ENCODE results near the gene NUDT3. TPM values are rescaled to one million over a fixed set of nuclear protein-coding genes. Genes with fewer than 3 reads are reported as not detected.

NUDT3 gene
- total and polyA plus RNA-seq, 4 donors = 9.0 to 38.5 (median 22.8) TPM

DNA sequence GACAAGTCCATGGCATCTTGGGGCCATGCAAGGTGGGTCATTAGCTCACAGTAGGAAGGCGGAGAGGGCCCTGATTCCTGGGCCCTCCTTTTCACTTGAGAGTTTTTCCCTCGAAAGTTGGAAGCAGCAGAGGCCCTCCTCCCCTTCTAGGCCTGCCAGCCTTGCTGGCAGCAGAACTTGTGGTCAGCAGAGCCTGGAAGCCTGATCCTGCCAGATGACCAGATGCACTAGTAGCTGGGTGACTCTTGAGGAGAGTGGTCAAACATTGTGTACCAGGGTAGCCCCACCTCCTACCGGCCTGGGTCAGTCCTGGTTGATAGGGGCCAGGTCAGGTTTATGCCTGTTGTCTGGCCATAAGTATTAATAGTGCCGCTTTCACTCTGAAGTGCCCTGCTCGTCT lies 159.6 kb downstream of the NUDT3 start:
- Histone ChIP-seq H3K27me3 (ENCODE audit: control insufficient read depth in 3 of 3, insufficient read depth in 3 of 3, low read length in 2 of 3) (no peaks in the 10 kb centered on the region), H3K4me1 (ENCODE audit: control insufficient read depth in 5 of 5, insufficient read depth in 5 of 5, low read length in 5 of 5) (peaks cover 0 to 10% (median 8%) of the 10 kb centered on the region in 5 donors), H3K9me3 (ENCODE audit: control insufficient read depth in 4 of 4, insufficient read depth in 3 of 4, low read length in 3 of 4) (no peaks in the 10 kb centered on the region), H3K27ac (ENCODE audit: low read depth in 1 of 2, low read length in 1 of 2) (no peak overlapping the region), H3K36me3 (ENCODE audit: control insufficient read depth in 4 of 4, insufficient read depth in 4 of 4, low read length in 4 of 4) (no peaks in the 10 kb centered on the region), H3K9ac (ENCODE audit: insufficient read depth in 1 of 2, low read length in 2 of 2) (no peak overlapping the region), H3K4me3 (no peak overlapping the region)
- DNase-seq (no peak), ATAC-seq (ENCODE audit: insufficient read depth, low FRiP score) (no peak)
- 75 to 85% methylated on average over 5 of the region's 5 CpGs for WGBS, 2 donors
- TF ChIP-seq, protein P1, sequence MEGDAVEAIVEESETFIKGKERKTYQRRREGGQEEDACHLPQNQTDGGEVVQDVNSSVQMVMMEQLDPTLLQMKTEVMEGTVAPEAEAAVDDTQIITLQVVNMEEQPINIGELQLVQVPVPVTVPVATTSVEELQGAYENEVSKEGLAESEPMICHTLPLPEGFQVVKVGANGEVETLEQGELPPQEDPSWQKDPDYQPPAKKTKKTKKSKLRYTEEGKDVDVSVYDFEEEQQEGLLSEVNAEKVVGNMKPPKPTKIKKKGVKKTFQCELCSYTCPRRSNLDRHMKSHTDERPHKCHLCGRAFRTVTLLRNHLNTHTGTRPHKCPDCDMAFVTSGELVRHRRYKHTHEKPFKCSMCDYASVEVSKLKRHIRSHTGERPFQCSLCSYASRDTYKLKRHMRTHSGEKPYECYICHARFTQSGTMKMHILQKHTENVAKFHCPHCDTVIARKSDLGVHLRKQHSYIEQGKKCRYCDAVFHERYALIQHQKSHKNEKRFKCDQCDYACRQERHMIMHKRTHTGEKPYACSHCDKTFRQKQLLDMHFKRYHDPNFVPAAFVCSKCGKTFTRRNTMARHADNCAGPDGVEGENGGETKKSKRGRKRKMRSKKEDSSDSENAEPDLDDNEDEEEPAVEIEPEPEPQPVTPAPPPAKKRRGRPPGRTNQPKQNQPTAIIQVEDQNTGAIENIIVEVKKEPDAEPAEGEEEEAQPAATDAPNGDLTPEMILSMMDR (IDR thresholded peaks at IDR 0.05; ENCODE audit: control extremely low read depth, extremely low read depth) = no peak

- H3K27me3 ChIP-seq (ENCODE audit: control insufficient read depth in 3 of 3, insufficient read depth in 3 of 3, low read length in 2 of 3) = no peaks in the 10 kb centered on the region
- no peaks in the 10 kb centered on the region for H3K9me3 ChIP-seq (ENCODE audit: control insufficient read depth in 4 of 4, insufficient read depth in 3 of 4, low read length in 3 of 4)
- H3K36me3 ChIP-seq (ENCODE audit: control insufficient read depth in 4 of 4, insufficient read depth in 4 of 4, low read length in 4 of 4) = no peaks in the 10 kb centered on the region
- no peak overlapping the region for H3K9ac ChIP-seq (ENCODE audit: insufficient read depth in 1 of 2, low read length in 2 of 2)
- TF ChIP-seq, protein P1 (IDR thresholded peaks at IDR 0.05; ENCODE audit: control extremely low read depth, extremely low read depth) = no peak
- H3K4me1 ChIP-seq (ENCODE audit: control insufficient read depth in 5 of 5, insufficient read depth in 5 of 5, low read length in 5 of 5) = peaks cover 0 to 12% (median 8%) of the 10 kb centered on the region in 5 donors
- no peak overlapping the region for H3K27ac ChIP-seq (ENCODE audit: low read depth in 1 of 2, low read length in 1 of 2)
- DNase-seq = no peak
- ATAC-seq (ENCODE audit: insufficient read depth, low FRiP score) = no peak
- 92 to 96% methylated on average over 17 of the region's 17 CpGs for WGBS, 2 donors
- no peak overlapping the region for H3K4me3 ChIP-seq
These were observed 160.7 kb downstream of the NUDT3 start for GRCh38 chr6:34231566-34232336.

DNA sequence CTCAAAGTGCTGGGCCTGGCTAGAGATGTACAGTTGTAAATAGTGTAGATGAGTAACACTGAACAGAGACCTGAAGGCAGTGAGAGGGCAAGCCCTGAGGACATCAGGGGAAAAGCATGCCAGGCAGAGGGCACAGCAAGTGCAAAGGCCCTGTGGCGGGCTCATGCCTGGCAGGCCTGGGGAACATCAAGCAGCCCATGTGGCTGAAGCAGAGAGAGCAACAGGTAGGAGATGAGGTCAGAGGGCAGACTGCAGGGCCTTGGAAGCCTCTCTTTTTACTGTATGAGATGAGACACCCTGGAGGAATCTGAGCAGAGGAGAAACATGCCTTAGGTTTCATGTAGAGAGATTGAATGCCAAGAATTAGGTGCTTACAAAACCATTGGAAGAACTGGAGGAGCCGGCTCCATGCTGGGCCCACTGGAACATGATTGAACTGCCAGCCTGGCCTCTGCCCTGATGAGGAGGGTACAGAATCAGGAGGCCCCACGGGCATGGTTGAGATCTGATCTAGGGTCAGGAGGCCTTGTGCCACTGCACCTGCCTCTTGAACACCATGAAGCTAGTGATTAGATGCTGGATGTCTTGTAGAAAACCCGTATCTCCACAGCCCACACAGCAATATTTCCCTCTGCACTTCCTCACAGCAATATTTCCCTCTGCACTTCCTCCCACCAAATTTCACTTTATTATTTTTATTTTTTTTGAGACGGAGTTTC lies 161.7 kb downstream of the NUDT3 start:
- Histone ChIP-seq H3K27ac (ENCODE audit: low read depth in 1 of 2, low read length in 1 of 2) (no peak overlapping the region), H3K36me3 (ENCODE audit: control insufficient read depth in 4 of 4, insufficient read depth in 4 of 4, low read length in 4 of 4) (no peaks in the 10 kb centered on the region), H3K4me3 (no peak overlapping the region), H3K9ac (ENCODE audit: insufficient read depth in 1 of 2, low read length in 2 of 2) (no peak overlapping the region), H3K27me3 (ENCODE audit: control insufficient read depth in 3 of 3, insufficient read depth in 3 of 3, low read length in 2 of 3) (no peaks in the 10 kb centered on the region), H3K4me1 (ENCODE audit: control insufficient read depth in 5 of 5, insufficient read depth in 5 of 5, low read length in 5 of 5) (peaks cover 0 to 10% (median under 1%) of the 10 kb centered on the region in 5 donors), H3K9me3 (ENCODE audit: control insufficient read depth in 4 of 4, insufficient read depth in 3 of 4, low read length in 3 of 4) (no peaks in the 10 kb centered on the region)
- no peak for ATAC-seq (ENCODE audit: insufficient read depth, low FRiP score)
- DNase-seq = no peak
- TF ChIP-seq, protein P1 (IDR thresholded peaks at IDR 0.05; ENCODE audit: control extremely low read depth, extremely low read depth) = no peak
- 53 to 80% methylated on average over 5 of the region's 5 CpGs for WGBS, 2 donors
